Stimulated activated CD4-positive, alpha-beta T cell treated with anti-CD3 and anti-CD28 coated beads, TNF-alpha, amount 100 ng/mL, for 48 hours (primary cell): ENCODE data around the gene KDM6B.
"Not testable (repeated sequence)": the region's sequence is repeated elsewhere in the genome, so short reads cannot be mapped to it uniquely, and the experiment has no call there.

ENCODE experiments used
- DNase-seq, 3 donors: peaks; one replicate each; pipeline ENCODE4 v3.0.0-alpha.2; 2020; ENCODE audit warnings: low read depth in 3 of 3

KDM6B gene

GRCh38 chr17:7852262-7852670 lies 18.2 kb downstream of the KDM6B start:
- DNase-seq = no peak

DNA sequence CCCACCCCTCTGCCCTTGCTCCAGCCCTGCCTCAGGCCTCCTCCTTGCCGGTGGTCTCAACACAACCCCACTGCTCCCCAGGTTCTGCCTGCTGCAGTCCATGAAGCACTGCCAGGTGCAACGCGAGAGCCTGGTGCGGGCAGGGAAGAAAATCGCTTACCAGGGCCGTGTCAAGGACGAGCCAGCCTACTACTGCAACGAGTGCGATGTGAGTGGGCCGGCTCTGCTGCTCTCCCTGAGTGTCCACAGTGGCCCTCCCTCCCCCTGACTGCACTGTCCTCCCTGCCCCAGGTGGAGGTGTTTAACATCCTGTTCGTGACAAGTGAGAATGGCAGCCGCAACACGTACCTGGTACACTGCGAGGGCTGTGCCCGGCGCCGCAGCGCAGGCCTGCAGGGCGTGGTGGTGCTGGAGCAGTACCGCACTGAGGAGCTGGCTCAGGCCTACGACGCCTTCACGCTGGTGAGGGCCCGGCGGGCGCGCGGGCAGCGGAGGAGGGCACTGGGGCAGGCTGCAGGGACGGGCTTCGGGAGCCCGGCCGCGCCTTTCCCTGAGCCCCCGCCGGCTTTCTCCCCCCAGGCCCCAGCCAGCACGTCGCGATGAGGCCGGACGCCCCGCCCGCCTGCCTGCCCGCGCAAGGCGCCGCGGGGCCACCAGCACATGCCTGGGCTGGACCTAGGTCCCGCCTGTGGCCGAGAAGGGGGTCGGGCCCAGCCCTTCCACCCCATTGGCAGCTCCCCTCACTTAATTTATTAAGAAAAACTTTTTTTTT lies 19.1 kb downstream of the KDM6B start:
- no peak for DNase-seq

DNA sequence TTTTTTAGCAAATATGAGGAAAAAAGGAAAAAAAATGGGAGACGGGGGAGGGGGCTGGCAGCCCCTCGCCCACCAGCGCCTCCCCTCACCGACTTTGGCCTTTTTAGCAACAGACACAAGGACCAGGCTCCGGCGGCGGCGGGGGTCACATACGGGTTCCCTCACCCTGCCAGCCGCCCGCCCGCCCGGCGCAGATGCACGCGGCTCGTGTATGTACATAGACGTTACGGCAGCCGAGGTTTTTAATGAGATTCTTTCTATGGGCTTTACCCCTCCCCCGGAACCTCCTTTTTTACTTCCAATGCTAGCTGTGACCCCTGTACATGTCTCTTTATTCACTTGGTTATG lies 19.6 kb downstream of the KDM6B start:
- no peak for DNase-seq

DNA sequence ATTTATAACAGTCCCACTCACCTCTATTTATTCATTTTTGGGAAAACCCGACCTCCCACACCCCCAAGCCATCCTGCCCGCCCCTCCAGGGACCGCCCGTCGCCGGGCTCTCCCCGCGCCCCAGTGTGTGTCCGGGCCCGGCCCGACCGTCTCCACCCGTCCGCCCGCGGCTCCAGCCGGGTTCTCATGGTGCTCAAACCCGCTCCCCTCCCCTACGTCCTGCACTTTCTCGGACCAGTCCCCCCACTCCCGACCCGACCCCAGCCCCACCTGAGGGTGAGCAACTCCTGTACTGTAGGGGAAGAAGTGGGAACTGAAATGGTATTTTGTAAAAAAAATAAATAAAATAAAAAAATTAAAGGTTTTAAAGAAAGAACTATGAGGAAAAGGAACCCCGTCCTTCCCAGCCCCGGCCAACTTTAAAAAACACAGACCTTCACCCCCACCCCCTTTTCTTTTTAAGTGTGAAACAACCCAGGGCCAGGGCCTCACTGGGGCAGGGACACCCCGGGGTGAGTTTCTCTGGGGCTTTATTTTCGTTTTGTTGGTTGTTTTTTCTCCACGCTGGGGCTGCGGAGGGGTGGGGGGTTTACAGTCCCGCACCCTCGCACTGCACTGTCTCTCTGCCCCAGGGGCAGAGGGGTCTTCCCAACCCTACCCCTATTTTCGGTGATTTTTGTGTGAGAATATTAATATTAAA lies 20.2 kb downstream of the KDM6B start:
- no peak for DNase-seq

DNA sequence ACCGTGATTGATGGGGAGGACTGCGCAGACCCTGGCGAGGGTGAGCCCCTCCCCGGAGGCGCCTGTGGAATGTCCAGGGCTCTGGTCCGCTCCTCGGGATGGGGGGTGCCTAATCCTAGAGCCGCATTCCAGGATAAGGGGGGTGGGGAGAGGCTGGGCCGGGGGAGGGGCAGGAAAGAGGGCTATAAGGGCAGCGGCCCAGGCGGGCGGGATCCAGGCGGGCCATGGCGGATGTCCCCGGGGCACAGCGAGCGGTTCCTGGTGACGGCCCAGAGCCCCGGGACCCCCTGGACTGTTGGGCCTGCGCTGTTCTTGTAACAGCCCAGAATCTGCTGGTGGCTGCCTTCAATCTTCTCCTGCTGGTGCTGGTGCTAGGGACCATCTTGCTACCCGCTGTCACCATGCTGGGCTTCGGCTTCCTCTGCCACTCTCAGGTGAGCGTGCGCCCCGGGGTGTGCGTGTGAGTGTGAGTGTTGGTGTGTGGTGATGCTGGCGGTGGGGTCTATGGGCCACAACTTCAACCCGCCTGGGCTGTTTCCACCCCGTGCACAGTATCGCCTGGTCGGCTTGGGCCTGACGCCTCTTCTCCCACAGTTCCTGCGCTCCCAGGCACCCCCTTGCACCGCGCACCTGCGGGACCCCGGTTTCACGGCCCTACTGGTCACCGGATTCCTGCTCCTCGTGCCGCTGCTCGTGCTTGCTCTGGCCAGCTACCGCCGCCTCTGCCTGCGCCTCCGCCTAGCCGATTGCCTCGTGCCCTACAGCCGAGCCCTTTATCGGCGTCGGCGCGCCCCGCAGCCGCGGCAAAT lies 21.0 kb downstream of the KDM6B start, which contains the start of gene TMEM88:
TSS of gene TMEM88 (plus strand) at position 216 of the 809 bp plus-strand sequence. CDS start at position 225, 9 bp downstream.
- DNase-seq = no peak

GRCh38 chr17:7855660-7856010 lies 21.6 kb downstream of the KDM6B start:
- no peak for DNase-seq

- DNase-seq = no peak
These were observed 22.2 kb downstream of the KDM6B start for GRCh38 chr17:7856011-7856810.

GRCh38 chr17:7856811-7857712 lies 23.0 kb downstream of the KDM6B start, which contains the start of gene NAA38:
NAA38 (minus strand) TSS chr17:7857559; CDS start chr17:7857463, 96 bp downstream.
- peak; percentile 79 to 94 (median 91) for DNase-seq

- peak; percentile 77 to 82 (median 77) for DNase-seq
These were observed 23.9 kb downstream of the KDM6B start, which contains the start of gene CYB5D1 for GRCh38 chr17:7857713-7858521. CYB5D1 (plus strand) TSS chr17:7858003; CDS start chr17:7858135, 132 bp downstream.

GRCh38 chr17:7858522-7858810 lies 24.4 kb downstream of the KDM6B start:
- no peak for DNase-seq

GRCh38 chr17:7859028-7859427 lies 25.0 kb downstream of the KDM6B start:
- DNase-seq = no peak

DNA sequence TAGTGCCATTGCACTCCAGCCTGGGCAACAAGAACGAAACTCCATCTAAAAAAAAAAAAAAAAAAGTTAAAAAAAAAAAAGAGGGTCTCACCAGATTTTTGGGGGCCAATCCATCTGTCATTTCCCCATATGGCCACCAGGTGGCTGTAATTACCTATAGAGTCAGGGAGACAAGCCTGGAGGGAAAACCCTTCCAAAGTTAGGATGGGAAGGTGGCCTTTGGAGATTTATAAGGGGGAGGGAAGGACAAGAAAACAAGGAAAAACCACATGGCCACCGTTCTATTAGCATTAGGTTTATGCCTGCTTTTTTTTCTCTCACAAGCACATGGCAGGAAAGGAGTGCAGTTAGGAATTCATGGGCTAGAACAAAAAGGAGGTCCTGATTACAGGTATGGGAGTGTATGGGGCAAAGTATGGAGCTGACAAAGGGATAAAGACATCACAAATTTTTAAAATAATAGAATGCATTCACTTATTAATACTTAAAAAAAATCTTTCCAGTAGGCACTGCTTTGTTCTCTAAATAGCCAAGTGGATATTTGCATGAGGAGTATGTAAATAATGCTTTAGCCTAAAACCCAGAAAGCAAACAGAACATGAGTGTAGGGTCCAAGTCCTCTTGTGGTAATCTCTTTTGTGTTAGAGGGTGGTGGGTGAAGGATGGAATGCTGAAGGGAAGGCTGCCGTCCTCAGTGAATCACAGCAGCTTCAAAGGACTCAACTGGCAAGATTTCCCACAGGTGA lies 28.8 kb downstream of the KDM6B start:
- DNase-seq = no peak

DNA sequence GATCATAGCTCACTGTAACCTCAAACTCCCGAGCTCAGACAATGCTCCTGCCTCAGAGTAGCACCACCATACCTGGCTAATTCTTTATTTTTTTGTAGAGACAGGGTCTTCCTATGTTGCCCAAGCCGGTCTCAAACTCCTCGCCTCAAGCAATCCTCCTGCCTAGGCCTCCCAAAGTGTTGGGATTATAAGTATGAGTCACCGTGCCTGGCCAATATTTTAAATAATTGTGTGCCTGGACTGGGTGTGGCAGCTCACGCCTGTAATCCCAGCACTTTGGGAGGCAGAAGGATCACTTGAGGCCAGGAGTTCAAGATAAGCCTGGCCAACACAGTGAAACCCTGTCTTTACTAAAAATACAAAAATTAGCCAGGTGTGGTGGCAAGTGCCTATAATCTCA lies 30.4 kb downstream of the KDM6B start:
- not testable (repeated sequence) for DNase-seq

DNA sequence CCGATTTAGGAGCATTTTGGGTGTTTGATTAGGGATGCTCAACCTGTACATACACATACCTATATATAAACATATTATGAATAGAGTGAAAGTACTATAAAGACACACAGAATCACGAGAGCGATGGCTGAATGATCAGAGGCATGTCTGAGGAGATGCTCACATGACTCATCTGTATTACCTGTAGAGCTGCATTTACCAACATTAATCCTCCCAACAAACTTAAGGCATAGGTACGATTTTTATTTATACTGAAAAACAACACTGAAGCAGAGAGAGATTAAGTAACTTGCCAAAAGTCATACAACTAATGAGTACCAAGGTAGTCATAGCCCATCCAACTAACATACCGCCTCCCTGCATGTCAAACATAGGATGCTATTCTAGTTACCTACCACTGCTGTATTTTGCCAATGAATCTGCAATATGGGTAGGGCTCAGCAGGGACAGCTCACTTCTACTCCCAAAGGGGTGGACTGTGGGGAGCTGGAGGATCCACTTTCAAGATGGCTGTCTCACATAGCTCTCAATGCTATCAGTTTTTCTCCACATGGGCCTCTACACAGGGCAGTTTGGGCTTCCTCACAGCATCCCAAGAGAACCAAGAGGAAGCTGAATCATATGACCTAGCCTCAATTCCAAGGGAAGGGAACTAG lies 31.1 kb downstream of the KDM6B start:
- DNase-seq = no peak

GRCh38 chr17:7867881-7868329 lies 33.9 kb downstream of the KDM6B start:
- no peak for DNase-seq

DNA sequence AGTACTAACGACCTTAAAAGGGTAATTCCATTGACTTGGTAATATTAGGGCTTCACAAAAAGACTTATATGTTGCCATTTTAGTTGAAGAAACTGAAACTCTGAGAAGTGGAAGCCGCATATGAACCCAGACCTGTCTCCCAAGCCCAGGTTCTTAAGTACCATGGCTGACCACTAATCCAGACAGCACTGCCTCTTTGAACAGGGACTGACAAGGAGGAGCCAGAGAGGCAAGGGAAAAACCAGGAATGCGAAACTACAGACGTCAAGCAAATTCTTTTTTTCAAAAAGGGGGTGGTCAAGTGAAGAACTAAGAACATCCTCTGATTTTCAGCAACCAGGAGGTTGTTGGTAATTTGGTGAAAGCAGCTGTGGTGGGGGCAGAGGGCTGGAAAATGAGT lies 39.0 kb downstream of the KDM6B start:
- no peak for DNase-seq

- no peak for DNase-seq
These were observed 41.9 kb downstream of the KDM6B start for GRCh38 chr17:7875804-7876370.

DNA sequence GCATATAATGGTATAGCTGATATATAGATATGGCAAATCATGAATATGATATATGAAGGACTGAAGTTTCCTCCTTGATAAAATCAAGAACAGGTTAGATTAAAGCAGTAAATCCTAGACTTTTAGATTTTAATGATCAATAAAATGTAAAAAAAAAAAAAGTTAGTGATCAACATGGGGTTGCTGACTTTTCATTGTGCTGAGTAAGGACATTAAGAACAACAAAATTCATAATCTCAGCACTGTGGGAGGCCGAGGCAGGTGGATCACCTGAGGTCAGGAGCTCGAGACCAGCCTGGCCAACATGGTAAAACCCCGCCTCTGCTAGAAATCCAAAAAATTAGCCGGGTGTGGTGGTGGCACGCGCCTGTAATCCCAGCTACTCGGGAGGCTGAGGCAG lies 44.2 kb downstream of the KDM6B start:
- DNase-seq = no peak
